Purkinje cell (primary cell): ENCODE measurements around the gene IL20RB. TPM values are rescaled to one million over a fixed set of nuclear protein-coding genes. Genes with fewer than 3 reads are reported as not detected.

ENCODE experiments used
- polyA plus RNA-seq: library from polyadenylated mRNA; unstranded; fragments of >200 nt; fragmentation: Nextera tagmentation; gene quantifications from 2 replicates; pipeline ENCODE4 v1.2.1, GENCODE V29; 2014

Gene IL20RB, protein sequence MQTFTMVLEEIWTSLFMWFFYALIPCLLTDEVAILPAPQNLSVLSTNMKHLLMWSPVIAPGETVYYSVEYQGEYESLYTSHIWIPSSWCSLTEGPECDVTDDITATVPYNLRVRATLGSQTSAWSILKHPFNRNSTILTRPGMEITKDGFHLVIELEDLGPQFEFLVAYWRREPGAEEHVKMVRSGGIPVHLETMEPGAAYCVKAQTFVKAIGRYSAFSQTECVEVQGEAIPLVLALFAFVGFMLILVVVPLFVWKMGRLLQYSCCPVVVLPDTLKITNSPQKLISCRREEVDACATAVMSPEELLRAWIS
- not detected in 2 replicates for polyA plus RNA-seq

DNA sequence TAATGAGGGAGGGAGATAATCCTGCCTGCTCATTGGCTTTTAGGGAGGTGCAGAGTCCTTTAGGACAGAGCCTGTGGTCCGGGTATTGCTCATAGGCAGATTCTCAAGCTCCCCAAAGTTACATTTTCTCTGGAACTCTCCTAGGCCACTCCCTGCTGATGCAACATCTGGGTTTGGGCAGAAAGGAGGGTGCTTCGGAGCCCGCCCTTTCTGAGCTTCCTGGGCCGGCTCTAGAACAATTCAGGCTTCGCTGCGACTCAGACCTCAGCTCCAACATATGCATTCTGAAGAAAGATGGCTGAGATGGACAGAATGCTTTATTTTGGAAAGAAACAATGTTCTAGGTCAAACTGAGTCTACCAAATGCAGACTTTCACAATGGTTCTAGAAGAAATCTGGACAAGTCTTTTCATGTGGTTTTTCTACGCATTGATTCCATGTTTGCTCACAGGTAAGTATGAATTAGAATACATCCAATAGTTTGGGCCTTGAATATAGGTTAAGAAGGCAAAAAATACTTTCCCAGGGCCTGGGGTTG is at the start of gene IL20RB:
Gene IL20RB (plus strand): TSS at position 233 of the 538 bp plus-strand sequence. CDS start 131 bp downstream, at position 364.

Other genes with a start within 250 kb of the IL20RB start
- 5.8 and 6.5 TPM in 2 replicates for gene STAG1, start 205.6 kb upstream of the IL20RB start, polyA plus RNA-seq
- gene SLC35G2, start 138.9 kb upstream of the IL20RB start, polyA plus RNA-seq, result 115 and 122 TPM in 2 replicates
- 32.6 and 50.4 TPM in 2 replicates for gene NCK1, start 95.8 kb upstream of the IL20RB start, polyA plus RNA-seq